Loucy (cell line): ENCODE results near the gene TMEM158.

Experiments
- EZH2phosphoT487 ChIP-seq: fragments of 200-600 bp; IDR thresholded peaks from 2 replicates; pipeline ENCODE4 v1.6.1; 2018; ENCODE audit warnings: antibody characterized with exemption, mild to moderate bottlenecking, moderate library complexity, borderline replicate concordance
- TF ChIP-seq, protein P1 (sequence below): fragments of 200-600 bp; sonication (generic); conservative IDR thresholded peaks from 2 replicates; pipeline ENCODE4 v1.5.1; 2014; ENCODE audit warnings: mild to moderate bottlenecking, antibody characterized with exemption, low read length

DNA sequence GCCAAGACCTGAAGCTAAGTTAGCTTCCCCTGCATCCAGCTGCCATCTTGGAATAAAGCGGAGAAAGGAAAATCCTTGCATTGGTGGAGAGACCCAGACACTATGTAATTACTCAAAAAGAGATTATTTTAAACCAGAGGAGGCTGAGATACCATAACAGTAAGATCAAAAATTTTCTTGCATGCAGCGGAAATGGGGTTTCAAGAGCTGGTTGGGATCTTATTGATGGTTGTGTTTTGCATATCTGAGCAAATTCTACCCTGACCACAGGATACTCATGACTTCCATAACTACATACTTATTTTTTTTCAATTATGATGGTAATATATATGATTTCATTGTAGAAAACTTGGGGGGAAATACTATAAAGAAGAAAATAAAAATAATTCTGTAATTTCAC, 17.5 kb downstream of the TMEM158 start:
- TF ChIP-seq, protein P1, sequence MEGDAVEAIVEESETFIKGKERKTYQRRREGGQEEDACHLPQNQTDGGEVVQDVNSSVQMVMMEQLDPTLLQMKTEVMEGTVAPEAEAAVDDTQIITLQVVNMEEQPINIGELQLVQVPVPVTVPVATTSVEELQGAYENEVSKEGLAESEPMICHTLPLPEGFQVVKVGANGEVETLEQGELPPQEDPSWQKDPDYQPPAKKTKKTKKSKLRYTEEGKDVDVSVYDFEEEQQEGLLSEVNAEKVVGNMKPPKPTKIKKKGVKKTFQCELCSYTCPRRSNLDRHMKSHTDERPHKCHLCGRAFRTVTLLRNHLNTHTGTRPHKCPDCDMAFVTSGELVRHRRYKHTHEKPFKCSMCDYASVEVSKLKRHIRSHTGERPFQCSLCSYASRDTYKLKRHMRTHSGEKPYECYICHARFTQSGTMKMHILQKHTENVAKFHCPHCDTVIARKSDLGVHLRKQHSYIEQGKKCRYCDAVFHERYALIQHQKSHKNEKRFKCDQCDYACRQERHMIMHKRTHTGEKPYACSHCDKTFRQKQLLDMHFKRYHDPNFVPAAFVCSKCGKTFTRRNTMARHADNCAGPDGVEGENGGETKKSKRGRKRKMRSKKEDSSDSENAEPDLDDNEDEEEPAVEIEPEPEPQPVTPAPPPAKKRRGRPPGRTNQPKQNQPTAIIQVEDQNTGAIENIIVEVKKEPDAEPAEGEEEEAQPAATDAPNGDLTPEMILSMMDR, result no peak
- no peak for TF ChIP-seq EZH2phosphoT487
